NCI-H1417 treated with DMSO at 0.1 percent for 48 hours (cell line): Measurements from ENCODE around the gene ITGA5.
A peak's percentile ranks its signal among the peaks of the same experiment; 100 is the strongest.

Experiments used
- DNase-seq: peaks from one replicate; lab custom pipeline; 2025; lab: John Stamatoyannopoulos, UW

Gene ITGA5

DNA sequence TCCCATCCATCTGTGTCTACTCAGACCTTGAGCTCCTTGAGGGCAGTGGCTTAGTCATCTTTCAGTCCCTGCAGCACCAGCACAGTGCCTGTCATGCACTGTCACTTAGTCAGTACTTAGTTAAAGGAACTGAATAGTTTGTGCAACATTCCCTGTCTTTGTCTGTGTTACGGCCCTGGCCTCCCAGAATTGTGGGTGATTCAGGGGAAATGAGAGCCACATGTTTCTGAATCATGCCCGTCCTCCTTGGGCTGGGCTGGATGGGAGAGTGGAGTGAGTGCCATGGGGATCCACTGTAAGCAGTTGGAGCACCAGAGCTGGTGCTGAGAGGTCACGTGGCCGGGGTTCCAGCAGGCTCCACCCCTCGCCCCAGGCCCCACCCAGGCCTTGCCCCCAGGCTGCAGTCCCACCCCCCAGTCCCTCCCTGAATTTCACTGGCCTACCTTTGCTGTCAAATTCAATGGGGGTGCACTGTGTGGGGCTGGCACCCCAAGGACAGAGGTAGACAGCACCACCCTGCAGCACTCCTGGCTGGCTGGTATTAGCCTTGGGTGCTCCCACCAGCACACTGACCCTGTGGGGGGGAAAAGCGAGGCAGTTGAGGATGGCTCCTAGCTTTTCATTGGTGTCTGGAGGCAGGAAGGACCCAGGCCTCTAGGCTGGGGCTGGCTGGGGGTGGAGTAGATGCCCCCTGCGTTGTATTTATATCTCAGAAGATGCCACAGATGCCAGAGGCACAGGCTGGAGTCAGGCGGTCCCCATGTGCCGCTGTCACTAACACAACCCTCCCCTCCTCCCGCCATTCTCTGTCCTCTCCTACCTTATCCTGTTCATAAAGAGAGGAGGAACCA is 7.5 kb downstream of the ITGA5 start:
- no peak for DNase-seq

- DNase-seq = no peak
Measured at GRCh38 chr12:54409267-54409666, 9.8 kb downstream of the ITGA5 start.

GRCh38 chr12:54407183-54407905 is 11.7 kb downstream of the ITGA5 start:
- no peak for DNase-seq

DNA sequence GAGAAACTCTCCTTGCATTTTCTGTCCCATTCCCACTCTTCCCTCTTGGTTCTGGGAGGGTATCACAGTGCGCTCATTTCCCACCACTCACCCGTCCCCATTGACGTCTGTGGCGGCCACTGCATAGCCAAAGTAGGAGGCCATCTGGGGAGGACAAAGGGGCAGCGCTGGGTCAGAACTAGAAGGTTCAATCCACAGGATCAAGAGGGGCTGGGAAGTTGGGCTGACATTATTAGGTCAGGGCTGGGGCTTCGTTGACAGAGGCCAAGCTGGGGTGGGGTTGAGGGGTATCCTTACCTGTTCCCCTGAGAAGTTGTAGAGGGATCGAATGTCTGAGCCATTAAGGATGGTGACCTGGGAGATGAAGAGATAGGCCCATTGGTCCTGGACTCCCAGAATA is 13.5 kb downstream of the ITGA5 start:
- DNase-seq = no peak

DNA sequence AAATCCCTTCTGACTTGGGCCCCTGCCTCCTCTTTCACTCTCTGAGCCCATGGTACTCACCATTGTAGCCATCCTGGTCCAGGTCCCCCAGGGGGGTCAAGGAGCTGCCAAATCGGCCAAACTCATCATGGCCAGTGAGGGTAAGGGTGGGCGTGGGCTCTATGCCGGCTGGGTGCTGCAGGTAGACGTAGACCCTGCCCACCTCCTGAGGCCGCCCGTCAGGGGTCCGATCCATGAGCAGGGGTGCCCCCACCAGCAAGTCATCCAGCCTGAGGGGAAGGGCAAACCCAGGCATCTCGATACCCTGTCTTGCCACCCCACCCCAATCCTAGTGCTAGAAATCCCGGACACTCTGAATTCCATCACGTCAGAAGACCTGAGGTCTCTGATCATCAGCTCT is 14.0 kb downstream of the ITGA5 start:
- DNase-seq = no peak

GRCh38 chr12:54404061-54405004 is 14.7 kb downstream of the ITGA5 start:
- DNase-seq = no peak

DNA sequence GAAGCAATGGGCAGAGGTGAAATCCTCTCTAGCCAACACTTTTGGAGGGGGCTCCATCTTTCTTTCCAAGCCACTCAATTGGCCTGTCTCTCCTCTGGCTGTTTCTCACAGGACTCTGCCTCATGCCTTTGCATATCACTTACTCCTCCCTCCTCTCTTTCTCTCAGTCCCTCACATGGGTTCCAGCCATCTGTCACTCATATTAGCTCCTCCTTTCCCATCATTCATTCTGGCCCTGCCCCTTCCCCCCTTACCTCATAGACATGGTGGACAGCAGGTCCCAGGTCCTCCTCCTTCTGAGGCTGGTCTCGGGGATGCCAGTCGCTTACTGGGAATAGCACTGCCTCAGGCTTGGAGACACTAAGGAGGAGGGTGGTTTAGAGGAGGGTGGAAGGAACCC is 17.9 kb downstream of the ITGA5 start:
- no peak for DNase-seq

DNA sequence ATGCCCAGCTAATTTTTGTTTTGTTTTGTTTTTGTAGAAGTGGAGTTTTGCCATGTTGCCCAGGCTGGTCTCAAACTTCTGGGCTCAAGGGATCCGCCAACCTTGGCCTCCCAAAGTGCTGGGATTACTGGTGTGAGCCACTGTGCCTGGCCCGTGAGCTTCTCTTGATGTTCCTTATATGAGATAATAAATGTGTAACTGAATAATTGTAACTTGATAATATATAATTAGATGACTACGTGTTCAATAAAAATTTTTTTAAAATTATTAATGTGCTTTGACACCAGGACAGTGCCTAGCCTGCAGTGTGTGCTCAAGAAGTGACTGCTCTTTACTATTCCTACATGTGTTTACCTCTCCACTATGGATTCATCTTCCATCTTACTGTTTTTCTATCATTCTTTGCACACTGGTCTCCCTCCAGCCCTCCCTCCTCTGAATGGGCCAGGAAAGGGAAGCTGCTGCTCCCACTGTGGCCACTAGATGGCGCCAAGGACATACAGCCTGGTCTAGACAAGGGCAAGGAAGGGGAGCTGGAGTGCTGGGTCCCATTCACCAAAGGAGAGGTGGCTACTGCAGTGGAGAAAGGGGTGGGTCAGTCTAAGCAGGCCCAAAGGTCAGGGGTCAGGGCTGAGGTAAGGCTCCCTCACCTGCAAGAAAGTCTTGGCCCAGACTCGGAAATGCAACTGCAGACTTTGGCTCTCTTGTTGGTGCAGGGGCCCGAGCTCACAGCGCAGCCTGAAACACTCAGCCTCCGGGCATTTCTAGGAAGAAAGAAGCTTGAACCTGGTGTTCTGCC is 19.9 kb downstream of the ITGA5 start:
- DNase-seq = peak; percentile 41

DNA sequence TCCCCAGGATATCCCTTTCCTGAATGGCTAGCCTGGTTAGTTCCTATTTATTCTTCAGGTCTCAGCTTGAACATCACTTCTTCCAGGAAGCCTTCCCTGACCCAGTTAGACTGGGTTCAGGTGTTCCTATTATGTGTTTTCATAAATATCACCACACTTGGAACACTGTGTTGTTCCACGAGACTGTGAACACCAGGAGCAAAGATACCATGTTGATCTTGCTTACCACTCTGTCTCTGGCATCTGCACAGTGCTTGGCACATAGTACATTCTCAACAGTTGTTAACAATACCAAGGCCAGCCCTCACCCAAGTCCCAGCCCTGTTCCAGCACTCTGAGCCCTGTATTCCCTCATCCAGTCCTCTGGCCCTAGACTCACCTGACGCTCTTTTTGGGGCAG is 20.8 kb downstream of the ITGA5 start:
- no peak for DNase-seq

- no peak for DNase-seq
Measured at GRCh38 chr12:54397157-54397556, 21.9 kb downstream of the ITGA5 start.

DNA sequence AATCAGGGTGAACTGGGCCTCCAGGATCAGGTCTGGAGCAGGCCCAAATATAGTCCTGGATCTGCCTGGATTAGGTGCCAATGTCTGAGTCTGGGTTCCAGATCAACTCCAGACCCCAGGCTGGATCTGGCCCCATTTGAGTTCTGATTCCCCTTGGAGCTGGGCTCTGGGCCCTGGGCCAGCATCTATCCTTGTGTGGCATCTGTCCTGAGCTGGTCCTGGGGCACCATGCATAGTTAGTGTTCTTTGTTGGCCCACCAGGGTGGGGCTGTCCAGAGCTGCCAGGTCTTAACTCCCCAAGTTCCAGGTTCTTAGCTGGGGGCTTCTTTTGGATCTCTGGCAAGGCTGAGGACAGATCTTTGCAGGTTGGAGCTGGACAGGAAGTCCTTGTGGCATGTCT is 23.5 kb downstream of the ITGA5 start:
- DNase-seq = no peak

- DNase-seq = no peak
Measured at GRCh38 chr12:54394986-54395385, 24.1 kb downstream of the ITGA5 start.

GRCh38 chr12:54394281-54394719 is 24.8 kb downstream of the ITGA5 start:
- DNase-seq = peak; percentile 45

DNA sequence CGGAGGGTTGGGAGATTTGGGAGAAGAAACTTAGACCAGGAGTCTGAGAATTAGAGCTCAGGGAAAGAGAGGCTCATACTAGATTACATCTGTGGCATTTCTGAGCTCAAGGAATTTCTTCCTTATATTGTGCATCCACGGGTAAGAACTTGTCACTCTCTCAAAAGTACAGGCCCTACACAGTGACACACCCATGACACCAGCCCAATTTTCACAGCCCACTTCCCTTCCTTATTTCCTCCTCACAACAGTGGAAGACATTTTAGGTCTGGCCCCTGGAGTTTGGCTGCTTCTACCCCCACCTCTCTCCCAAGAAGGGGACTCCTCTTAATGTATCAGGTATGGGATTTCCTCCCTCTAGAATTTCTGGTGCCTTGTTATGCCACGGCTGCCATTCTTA is 25.3 kb downstream of the ITGA5 start:
- no peak for DNase-seq

DNA sequence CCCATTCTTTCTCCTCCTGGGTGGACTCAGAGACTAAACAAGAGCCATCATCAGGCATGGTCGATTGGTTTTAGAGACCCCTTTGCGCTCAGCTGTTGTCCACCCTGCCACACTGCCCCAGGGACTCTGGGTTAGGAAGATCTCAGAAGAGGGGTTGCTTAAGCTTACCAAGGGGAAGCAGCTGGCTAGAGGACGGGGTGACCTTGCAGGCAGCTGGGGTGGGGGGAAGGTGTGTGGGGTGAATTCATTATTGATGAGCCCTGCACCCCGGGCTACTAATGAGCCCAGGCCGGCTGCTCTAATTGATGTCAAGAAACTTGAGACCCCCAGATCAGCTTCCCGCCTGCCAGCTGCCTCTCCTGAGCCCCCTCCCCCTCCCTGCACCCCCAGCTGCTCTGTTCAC is 25.9 kb downstream of the ITGA5 start:
- no peak for DNase-seq

DNA sequence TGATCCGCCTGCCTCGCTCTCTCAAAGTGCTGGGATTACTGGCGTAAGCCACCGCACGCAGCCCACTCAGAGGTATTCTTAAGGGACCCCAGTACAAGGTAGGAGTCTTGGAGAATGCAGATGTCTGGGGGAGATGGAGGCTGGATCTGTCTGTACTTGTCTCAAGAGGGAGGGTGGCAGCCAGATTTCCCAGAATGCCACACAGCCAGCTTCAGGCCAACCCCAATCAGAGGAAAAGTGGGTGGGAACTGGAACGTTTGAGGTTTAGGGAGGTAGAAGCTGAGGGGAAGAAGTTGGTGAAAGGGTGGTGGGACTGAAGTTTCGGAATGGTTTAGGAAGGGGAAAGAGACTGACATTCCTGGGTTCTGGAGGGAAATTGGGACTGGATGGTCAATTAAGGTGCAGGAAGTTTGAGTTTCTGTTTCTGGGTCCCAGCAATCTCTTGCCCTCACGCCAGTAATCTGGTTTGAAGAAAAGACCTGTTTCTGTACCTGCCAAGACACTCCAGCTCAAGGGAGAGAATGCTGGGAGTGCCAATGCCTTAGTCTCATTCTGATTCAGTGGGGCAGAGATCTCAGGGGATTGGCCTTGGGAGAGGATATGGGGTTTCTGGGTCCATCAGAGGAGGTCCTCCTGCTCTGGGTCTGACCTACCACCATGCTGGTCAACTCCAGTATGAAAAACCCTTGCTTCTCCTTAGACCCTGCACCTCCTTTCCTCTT is 26.4 kb downstream of the ITGA5 start:
- no peak for DNase-seq

GRCh38 chr12:54390668-54391551 is 28.2 kb downstream of the ITGA5 start:
- DNase-seq = no peak

DNA sequence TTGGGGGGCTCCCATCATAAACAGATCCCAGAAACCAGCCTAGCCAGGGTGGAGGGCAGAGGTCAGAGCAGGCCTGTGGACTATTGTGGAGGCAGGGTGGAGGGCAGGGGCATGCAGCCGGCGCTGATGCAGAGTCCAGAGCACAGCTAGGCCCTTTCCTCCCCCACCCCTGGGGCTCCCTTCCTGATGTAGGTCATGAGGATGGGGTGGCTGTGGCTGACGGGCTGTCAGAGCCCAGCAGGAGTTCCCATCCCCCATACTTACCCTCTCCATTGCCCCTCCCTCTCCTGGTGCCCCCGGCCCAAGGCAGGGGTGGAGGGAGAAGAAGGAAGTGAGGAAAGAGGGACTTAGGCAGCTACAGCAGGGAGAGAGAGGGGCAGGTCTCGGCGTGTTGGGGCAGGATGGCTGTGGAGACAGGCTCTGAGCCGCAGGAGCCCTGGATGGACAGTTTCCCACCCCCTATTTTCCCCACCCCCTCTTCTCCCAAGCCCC is 28.8 kb downstream of the ITGA5 start:
- DNase-seq = no peak

DNA sequence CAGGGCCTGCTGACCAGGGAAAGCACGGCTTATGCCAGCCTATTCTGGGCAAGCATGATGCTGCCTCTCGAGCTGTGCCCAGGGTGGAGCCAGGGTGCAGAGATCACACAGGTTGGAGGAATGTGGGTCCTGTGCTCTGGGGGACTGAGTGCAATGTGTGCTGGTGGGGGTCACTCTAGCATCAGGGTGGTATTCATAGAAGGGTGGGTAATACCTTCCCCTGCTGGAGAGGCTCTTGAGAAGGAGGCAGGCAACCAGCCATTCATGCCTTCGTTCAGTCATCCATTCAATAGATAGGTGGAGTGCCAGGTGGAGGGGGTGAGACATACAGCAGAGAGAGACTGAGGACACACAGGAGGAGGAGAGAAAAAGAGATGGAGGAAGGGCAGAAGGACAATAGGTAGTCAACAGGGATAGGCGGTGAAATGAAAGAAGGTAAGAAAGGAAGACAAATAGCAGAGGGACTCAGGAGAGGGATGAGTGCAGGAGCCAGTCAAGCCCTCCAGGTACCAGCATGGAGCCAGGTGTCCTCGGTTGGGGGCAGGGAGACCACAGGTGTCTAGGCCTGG is 29.4 kb downstream of the ITGA5 start:
- DNase-seq = no peak
